T-helper 2 cell treated with Interferon-gamma antibody and Interleukin-4, amounts not matched to agents 5 μg/mL and 100 μg/mL, for 36 hours (primary cell): ENCODE measurements around the gene ARID5B.
A peak's percentile ranks its signal among the peaks of the same experiment; 100 is the strongest.

Experiments
- DNase-seq: peaks from one replicate; pipeline ENCODE4 v3.0.0; 2021; ENCODE audit warnings: low spot score
- H3K27ac Mint-ChIP-seq: one replicate; pipeline ENCODE4 v1.8.0; 2021; ENCODE audit warnings: mild to moderate bottlenecking, mixed read lengths
- H3K27me3 Mint-ChIP-seq: one replicate; pipeline ENCODE4 v1.8.0; 2021; ENCODE audit warnings: low read depth, mixed read lengths
- H3K36me3 Mint-ChIP-seq: one replicate; pipeline ENCODE4 v1.8.0; 2021; ENCODE audit warnings: low read depth, mixed read lengths
- H3K4me1 Mint-ChIP-seq: one replicate; pipeline ENCODE4 v1.8.0; 2021; ENCODE audit warnings: low read depth, mixed read lengths
- H3K4me3 Mint-ChIP-seq: one replicate; pipeline ENCODE4 v1.8.0; 2022; ENCODE audit warnings: mild to moderate bottlenecking, moderate library complexity, mixed read lengths
- H3K9me3 Mint-ChIP-seq: one replicate; pipeline ENCODE4 v1.8.0; 2021; ENCODE audit warnings: mixed read lengths

The ARID5B gene

DNA sequence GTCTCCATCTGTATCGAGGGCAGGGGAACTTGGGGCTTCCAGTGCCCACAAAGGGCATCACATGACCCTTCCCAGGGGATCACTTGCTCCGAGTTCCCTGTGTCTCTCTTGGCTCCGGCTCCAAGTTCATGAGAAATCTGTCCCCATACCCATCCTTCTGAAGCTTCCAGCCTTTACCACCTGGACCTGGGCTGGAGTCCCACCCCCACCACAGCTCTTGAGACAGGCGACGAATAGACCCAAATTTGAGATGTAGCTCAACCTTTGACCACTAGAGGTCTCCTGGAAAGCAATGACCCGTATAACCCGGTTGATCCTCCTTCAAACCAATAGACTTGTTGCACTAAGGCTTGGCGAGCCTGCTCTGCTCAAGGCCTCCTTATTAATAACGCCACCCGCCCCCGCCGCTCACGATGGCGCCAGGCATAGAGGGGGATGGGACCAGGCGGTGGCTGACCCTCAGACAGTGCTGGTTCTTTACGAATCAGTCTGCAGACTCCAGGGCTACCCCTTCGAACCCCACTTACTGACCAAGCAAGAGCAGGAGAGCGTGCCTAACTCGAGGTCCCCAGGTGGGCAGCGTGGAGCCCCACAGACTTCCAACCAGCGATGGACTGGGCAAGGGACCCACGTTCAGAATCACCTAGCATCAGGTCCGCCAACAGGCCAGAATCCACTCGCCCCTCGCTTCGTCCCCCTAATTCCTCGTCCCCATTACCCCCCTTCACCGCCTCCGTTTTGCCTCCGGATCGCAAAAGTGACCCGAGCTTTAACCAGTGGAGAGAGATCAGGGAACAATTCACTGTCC, 4.4 kb upstream of the ARID5B start:
- Mint-ChIP-seq H3K4me1 (peaks cover 32% of the 10 kb centered on the region), H3K4me3 (peak overlapping the region; percentile 94), H3K9me3 (no peaks in the 10 kb centered on the region), H3K27ac (peak overlapping the region; percentile 98), H3K27me3 (no peaks in the 10 kb centered on the region), H3K36me3 (peaks cover 2% of the 10 kb centered on the region)
- DNase-seq: peak; percentile 62

DNA sequence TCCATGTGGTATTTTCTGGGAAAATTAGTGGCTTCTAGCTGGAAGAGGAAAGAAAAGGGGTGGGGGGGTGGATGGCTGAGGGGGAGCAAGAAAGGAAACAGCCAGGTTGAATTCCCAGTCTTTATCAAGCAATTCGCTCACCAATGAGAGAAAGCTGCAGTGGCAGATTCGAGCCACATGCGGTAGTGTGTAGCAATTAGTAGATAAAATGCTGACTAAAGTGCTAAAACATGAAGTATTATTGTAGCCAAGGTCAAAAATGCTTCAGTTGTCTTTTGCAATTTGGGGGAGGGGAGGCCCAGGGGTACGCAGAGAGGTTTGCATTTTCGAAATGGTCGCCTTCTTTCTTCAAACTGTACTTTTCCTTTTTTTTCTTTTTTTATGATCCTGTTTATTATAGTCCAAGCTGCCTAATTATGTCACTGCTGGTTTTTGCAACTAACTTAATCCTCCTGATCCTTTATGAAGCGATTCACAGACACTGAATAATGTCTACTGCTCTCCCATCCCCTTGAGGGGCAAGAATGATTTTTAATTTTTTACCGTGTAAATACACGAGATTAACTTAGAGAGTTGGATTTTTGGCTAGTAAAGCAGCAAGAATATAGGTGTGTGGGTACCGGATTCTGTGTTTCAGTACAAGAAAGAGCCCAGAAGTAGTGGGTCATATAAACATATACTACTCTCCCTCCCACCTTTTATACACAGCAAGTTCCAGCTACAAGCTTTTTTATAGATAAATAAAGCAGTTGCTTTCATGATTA, 3.6 kb upstream of the ARID5B start:
- no peaks in the 10 kb centered on the region for H3K27me3 Mint-ChIP-seq
- peak overlapping the region; percentile 94 for H3K4me3 Mint-ChIP-seq
- no peaks in the 10 kb centered on the region for H3K9me3 Mint-ChIP-seq
- H3K36me3 Mint-ChIP-seq: peaks cover 6% of the 10 kb centered on the region
- peak overlapping the region; percentile 98 for H3K27ac Mint-ChIP-seq
- H3K4me1 Mint-ChIP-seq: peaks cover 32% of the 10 kb centered on the region
- no peak for DNase-seq

- H3K36me3 Mint-ChIP-seq: peaks cover 6% of the 10 kb centered on the region
- H3K27ac Mint-ChIP-seq: peak overlapping the region; percentile 98
These were observed 3.1 kb upstream of the ARID5B start for GRCh38 chr10:61898435-61898778.

DNA sequence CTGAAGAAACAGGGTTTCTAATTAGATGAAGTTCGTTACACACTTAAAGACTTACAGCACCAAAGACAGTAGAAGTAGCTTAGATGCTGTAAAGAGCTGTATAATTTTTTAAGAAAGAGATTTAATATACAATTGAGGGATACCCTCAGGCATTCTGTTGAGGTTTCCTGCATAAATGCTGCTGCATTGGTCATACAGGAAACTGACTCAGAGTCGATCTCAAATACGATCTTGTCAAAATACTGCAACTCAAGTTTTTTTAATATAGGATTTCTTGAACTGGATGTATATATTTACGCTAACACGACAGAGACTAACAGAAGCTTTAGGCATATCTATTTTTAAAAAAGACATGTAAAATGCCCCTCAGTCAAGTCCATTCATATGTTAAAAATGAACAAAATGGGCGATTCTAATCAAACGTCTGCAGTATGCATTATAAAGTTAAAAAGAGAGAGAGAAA, 2.4 kb upstream of the ARID5B start:
- Mint-ChIP-seq H3K36me3 (peaks cover 8% of the 10 kb centered on the region), H3K9me3 (no peaks in the 10 kb centered on the region), H3K27ac (peak overlapping the region; percentile 98), H3K27me3 (no peaks in the 10 kb centered on the region), H3K4me3 (peak overlapping the region; percentile 94), H3K4me1 (peaks cover 33% of the 10 kb centered on the region)
- no peak for DNase-seq

More at GRCh38 chr10:61898435-61898778, 3.1 kb upstream of the ARID5B start:
- no peak for DNase-seq
- no peaks in the 10 kb centered on the region for H3K9me3 Mint-ChIP-seq
- peak overlapping the region; percentile 94 for H3K4me3 Mint-ChIP-seq
- H3K27me3 Mint-ChIP-seq: no peaks in the 10 kb centered on the region
- peaks cover 32% of the 10 kb centered on the region for H3K4me1 Mint-ChIP-seq

DNA sequence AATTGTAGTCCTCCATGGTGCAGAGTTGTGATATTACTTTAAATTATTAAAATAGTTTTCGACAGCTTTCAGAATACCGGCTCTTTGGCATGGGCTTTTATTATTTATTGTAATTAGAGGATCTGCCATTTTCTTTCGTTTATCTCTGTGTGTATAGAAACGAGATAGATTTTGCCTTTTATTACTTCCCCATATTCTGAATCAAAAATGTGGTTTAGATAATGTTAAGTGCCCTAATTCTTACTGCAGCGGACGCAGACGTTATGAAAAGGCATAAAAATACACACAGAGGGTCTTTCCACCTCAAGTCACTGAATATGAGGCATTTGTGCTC, 1.9 kb upstream of the ARID5B start:
- Mint-ChIP-seq H3K27ac (peak overlapping the region; percentile 98), H3K4me1 (peaks cover 39% of the 10 kb centered on the region), H3K27me3 (no peaks in the 10 kb centered on the region), H3K36me3 (peaks cover 8% of the 10 kb centered on the region), H3K4me3 (peak overlapping the region; percentile 94), H3K9me3 (no peaks in the 10 kb centered on the region)
- no peak for DNase-seq

- Mint-ChIP-seq H3K27ac (peak overlapping the region; percentile 98), H3K9me3 (no peaks in the 10 kb centered on the region), H3K4me3 (peak overlapping the region; percentile 94), H3K4me1 (peaks cover 44% of the 10 kb centered on the region), H3K27me3 (no peaks in the 10 kb centered on the region), H3K36me3 (peaks cover 12% of the 10 kb centered on the region)
- peak; percentile 41 for DNase-seq
These were observed 1.3 kb upstream of the ARID5B start for GRCh38 chr10:61899997-61900828.

GRCh38 chr10:61901829-61902444, 438 bp downstream of the ARID5B start:
- H3K4me3 Mint-ChIP-seq: peak overlapping the region; percentile 94
- H3K4me1 Mint-ChIP-seq: peaks cover 45% of the 10 kb centered on the region
- DNase-seq: peak; percentile 20
- no peaks in the 10 kb centered on the region for H3K9me3 Mint-ChIP-seq
- H3K36me3 Mint-ChIP-seq: peaks cover 12% of the 10 kb centered on the region
- no peaks in the 10 kb centered on the region for H3K27me3 Mint-ChIP-seq
- peak overlapping the region; percentile 98 for H3K27ac Mint-ChIP-seq

- Mint-ChIP-seq H3K9me3 (no peaks in the 10 kb centered on the region), H3K4me1 (peaks cover 43% of the 10 kb centered on the region), H3K36me3 (peaks cover 12% of the 10 kb centered on the region), H3K4me3 (peak overlapping the region; percentile 94), H3K27me3 (no peaks in the 10 kb centered on the region), H3K27ac (peak overlapping the region; percentile 98)
- peak; percentile 49 for DNase-seq
These were observed 1.1 kb downstream of the ARID5B start for GRCh38 chr10:61902445-61903220.

GRCh38 chr10:61903221-61903927, 1.9 kb downstream of the ARID5B start:
- peak; percentile 77 for DNase-seq
- Mint-ChIP-seq H3K36me3 (peaks cover 16% of the 10 kb centered on the region), H3K27ac (peak overlapping the region; percentile 97), H3K4me1 (peaks cover 35% of the 10 kb centered on the region), H3K27me3 (no peaks in the 10 kb centered on the region), H3K9me3 (no peaks in the 10 kb centered on the region), H3K4me3 (peak overlapping the region; percentile 94)

DNA sequence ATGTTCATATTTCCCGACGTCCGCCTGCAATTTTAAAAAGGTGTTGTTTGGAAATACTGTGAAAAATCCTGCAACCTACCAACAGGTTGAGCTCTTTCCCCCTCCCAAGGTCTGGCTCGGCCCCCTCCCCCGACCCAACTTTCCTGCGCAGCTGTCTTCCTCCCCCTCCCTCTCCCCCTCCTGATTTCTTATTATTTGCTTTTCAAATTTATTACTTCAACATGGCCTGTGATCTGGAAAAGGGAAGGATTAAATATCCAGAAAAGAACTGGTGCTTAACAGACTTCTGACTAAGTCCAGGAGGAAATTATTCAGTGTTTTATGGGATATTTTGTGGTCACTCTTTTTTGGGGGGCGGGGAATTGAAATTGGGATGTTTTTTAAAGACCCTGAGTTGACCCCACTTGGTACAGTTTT, 2.4 kb downstream of the ARID5B start:
- H3K36me3 Mint-ChIP-seq: peaks cover 19% of the 10 kb centered on the region
- no peaks in the 10 kb centered on the region for H3K9me3 Mint-ChIP-seq
- H3K27me3 Mint-ChIP-seq: no peaks in the 10 kb centered on the region
- peak overlapping the region; percentile 97 for H3K27ac Mint-ChIP-seq
- H3K4me1 Mint-ChIP-seq: peaks cover 30% of the 10 kb centered on the region
- no peak for DNase-seq
- H3K4me3 Mint-ChIP-seq: peak overlapping the region; percentile 94

DNA sequence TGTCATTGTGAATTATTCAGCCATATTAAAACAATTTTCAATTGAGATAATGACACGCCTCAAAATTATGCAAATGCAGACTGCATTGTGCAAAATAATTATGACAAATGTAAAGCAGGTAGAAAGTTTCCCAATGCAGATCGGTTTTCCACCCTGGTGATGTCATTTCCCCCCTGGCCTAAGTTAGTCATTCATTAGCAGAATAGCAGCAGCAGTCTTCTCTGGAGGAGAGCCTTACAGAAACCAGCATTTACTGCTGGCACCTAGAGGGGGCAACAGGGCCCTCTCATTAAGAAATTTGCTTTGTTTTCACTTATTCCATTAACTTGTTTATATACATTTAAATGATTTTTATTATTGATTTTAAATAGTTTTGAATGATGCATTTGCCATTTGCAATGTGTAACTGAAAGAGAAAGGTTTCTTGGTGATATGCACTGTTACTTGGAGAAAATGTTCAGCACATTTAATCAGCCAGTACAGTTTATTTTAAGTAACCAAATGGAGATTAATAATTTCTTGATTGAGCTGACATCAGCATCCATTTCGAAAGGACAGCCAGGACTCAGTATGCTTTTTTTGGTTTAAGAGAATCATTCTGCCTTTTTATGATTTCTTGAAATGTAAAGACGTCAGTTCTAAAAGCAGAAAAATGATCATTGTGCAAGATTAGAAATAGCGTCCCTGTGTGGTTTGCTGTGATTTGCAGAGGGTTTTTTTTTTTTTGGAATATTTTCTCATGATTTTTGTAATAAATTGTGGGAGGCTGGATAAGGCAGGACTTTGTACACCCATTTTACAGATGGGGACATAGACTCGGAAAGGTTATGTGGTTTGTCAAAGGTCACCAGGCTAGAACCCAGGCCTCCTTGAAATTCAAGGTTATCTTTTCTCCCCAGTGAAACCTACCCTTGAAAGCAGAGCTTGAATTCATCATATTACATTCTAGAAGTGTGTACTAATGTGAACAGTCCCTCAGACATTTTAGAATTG, 3.5 kb downstream of the ARID5B start:
- H3K9me3 Mint-ChIP-seq: no peaks in the 10 kb centered on the region
- DNase-seq: peak; percentile 51
- peaks cover 25% of the 10 kb centered on the region for H3K36me3 Mint-ChIP-seq
- H3K27me3 Mint-ChIP-seq: no peaks in the 10 kb centered on the region
- peak overlapping the region; percentile 97 for H3K27ac Mint-ChIP-seq
- H3K4me1 Mint-ChIP-seq: peaks cover 24% of the 10 kb centered on the region
- H3K4me3 Mint-ChIP-seq: peak overlapping the region; percentile 94
